ENCODE measurements around the gene BTBD16.

GRCh38 chr10:122244001-122244975 lies 26.8 kb upstream of the BTBD16 start:
- TF ChIP-seq, protein P1, sequence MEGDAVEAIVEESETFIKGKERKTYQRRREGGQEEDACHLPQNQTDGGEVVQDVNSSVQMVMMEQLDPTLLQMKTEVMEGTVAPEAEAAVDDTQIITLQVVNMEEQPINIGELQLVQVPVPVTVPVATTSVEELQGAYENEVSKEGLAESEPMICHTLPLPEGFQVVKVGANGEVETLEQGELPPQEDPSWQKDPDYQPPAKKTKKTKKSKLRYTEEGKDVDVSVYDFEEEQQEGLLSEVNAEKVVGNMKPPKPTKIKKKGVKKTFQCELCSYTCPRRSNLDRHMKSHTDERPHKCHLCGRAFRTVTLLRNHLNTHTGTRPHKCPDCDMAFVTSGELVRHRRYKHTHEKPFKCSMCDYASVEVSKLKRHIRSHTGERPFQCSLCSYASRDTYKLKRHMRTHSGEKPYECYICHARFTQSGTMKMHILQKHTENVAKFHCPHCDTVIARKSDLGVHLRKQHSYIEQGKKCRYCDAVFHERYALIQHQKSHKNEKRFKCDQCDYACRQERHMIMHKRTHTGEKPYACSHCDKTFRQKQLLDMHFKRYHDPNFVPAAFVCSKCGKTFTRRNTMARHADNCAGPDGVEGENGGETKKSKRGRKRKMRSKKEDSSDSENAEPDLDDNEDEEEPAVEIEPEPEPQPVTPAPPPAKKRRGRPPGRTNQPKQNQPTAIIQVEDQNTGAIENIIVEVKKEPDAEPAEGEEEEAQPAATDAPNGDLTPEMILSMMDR (IDR thresholded peaks at IDR 0.05), result no peak
- TF ChIP-seq POLR2A (IDR thresholded peaks at IDR 0.05) (no peak), POLR2AphosphoS5 (IDR thresholded peaks at IDR 0.05; ENCODE audit: insufficient read depth in 1 of 2, low read depth in 1 of 2) (no peak)
